GM21786 (cell line): ENCODE results near the gene DEDD2.

ENCODE experiments used
- ATAC-seq: cut with Tn5 transposase; IDR thresholded peaks from one replicate; pipeline ENCODE4 v1.9.1; 2021; ENCODE audit not compliant: unreplicated experiment

The DEDD2 gene

GRCh38 chr19:42175952-42176648 is 41.4 kb downstream of the DEDD2 start:
- ATAC-seq = no peak

- ATAC-seq = no peak
Measured at GRCh38 chr19:42174958-42175734, 42.3 kb downstream of the DEDD2 start.

- no peak for ATAC-seq
Measured at GRCh38 chr19:42174188-42174587, 43.3 kb downstream of the DEDD2 start.

- no peak for ATAC-seq
Measured at GRCh38 chr19:42173695-42174094, 43.8 kb downstream of the DEDD2 start.

GRCh38 chr19:42172261-42172660 is 45.2 kb downstream of the DEDD2 start:
- ATAC-seq = no peak

GRCh38 chr19:42170715-42171114 is 46.8 kb downstream of the DEDD2 start:
- no peak for ATAC-seq

- ATAC-seq = no peak
Measured at GRCh38 chr19:42169486-42170413, 47.7 kb downstream of the DEDD2 start.

- no peak for ATAC-seq
Measured at GRCh38 chr19:42168206-42168605, 49.3 kb downstream of the DEDD2 start.

- no peak for ATAC-seq
Measured at GRCh38 chr19:42166316-42166715, 51.2 kb downstream of the DEDD2 start.

- ATAC-seq = no peak
Measured at GRCh38 chr19:42165146-42165545, 52.3 kb downstream of the DEDD2 start.

GRCh38 chr19:42161616-42162263 is 55.7 kb downstream of the DEDD2 start:
- ATAC-seq = no peak

- ATAC-seq = no peak
Measured at GRCh38 chr19:42159942-42160341, 57.5 kb downstream of the DEDD2 start.

- no peak for ATAC-seq
Measured at GRCh38 chr19:42158926-42159325, 58.6 kb downstream of the DEDD2 start.

- ATAC-seq = no peak
Measured at GRCh38 chr19:42156571-42156970, 60.9 kb downstream of the DEDD2 start.

- no peak for ATAC-seq
Measured at GRCh38 chr19:42155796-42156195, 61.7 kb downstream of the DEDD2 start.

- ATAC-seq = no peak
Measured at GRCh38 chr19:42154471-42155323, 62.8 kb downstream of the DEDD2 start.

GRCh38 chr19:42153672-42154433 is 63.6 kb downstream of the DEDD2 start:
- ATAC-seq = no peak

- no peak for ATAC-seq
Measured at GRCh38 chr19:42152910-42153671, 64.4 kb downstream of the DEDD2 start.
